A549 (cell line): ENCODE data around the gene ADARB2.

Source experiments
- CTCF ChIP-seq: fragments of >200 bp; sonication (Bioruptor Twin); formaldehyde crosslinking; IDR thresholded peaks from 3 replicates; pipeline ENCODE4 v1.5.1; 2016
- ESRRA ChIP-seq: fragments of 150-350 bp; IDR thresholded peaks from 2 replicates; pipeline ENCODE4 v1.6.1; 2014; ENCODE audit warnings: mild to moderate bottlenecking, low read length, borderline replicate concordance
- MAX ChIP-seq: IDR thresholded peaks from 2 replicates; pipeline ENCODE4 v1.6.1; 2012
- REST ChIP-seq: fragments of 200-600 bp; sonication (generic); IDR thresholded peaks from 2 replicates; pipeline ENCODE4 v1.6.1; 2016; ENCODE audit warnings: antibody characterized with exemption, mild to moderate bottlenecking, moderate library complexity

GRCh38 chr10:1600861-1601260 is 136.5 kb downstream of the ADARB2 start:
- no peak for TF ChIP-seq REST
- no peak for TF ChIP-seq ESRRA
- TF ChIP-seq CTCF = no peak
- no peak for TF ChIP-seq MAX
